GM19397 (cell line): ENCODE measurements around the gene ZC3H4.

Experiments used
- ATAC-seq: cut with Tn5 transposase; IDR thresholded peaks from one replicate; pipeline ENCODE4 v1.9.1; 2021; ENCODE audit warnings: mild to moderate bottlenecking, moderate library complexity; ENCODE audit not compliant: unreplicated experiment

ZC3H4 gene

GRCh38 chr19:47022541-47023447 lies 90.8 kb downstream of the ZC3H4 start:
- ATAC-seq = no peak

GRCh38 chr19:47022140-47022536 lies 91.4 kb downstream of the ZC3H4 start:
- ATAC-seq = no peak

- no peak for ATAC-seq
Measured at GRCh38 chr19:47021536-47022139, 91.9 kb downstream of the ZC3H4 start.

GRCh38 chr19:47020992-47021496 lies 92.5 kb downstream of the ZC3H4 start:
- ATAC-seq = no peak

GRCh38 chr19:47020132-47020805 lies 93.3 kb downstream of the ZC3H4 start:
- no peak for ATAC-seq

- ATAC-seq = no peak
Measured at GRCh38 chr19:47019431-47020041, 94.0 kb downstream of the ZC3H4 start, which contains the start of gene NPAS1. NPAS1 (plus strand) TSS chr19:47019837; CDS start chr19:47021048, 1,211 bp downstream.

- no peak for ATAC-seq
Measured at GRCh38 chr19:47018923-47019322, 94.7 kb downstream of the ZC3H4 start.
